Fibroblast of gingiva (primary cell): ENCODE results near the gene EPHB1.
"Not testable (repeated sequence)": the region's sequence is repeated elsewhere in the genome, so short reads cannot be mapped to it uniquely, and the experiment has no call there.

ENCODE experiments used
- DNase-seq: peaks from one replicate; pipeline ENCODE4 v3.0.0-alpha.2; 2011; ENCODE audit warnings: low read depth

EPHB1 gene

DNA sequence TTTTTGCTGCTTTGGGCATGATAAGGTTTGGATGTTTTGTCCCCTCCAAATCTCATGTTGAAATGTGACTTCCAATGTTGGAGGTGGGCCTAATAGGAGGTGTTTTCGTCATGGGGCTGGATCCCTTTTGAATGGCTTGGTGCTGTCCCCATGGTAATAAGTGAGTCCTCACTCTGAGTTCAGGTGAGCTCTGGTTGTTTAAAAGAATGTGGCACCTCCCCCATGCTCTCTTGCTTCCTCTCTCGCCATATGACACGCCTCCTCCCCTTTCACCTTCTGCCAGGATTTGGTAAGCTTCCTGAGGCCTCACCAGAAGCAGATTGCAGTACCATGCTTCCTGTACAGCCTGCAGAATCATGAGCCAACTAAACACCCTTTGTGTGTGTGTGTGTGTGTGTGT lies 255.5 kb downstream of the EPHB1 start:
- no peak for DNase-seq

DNA sequence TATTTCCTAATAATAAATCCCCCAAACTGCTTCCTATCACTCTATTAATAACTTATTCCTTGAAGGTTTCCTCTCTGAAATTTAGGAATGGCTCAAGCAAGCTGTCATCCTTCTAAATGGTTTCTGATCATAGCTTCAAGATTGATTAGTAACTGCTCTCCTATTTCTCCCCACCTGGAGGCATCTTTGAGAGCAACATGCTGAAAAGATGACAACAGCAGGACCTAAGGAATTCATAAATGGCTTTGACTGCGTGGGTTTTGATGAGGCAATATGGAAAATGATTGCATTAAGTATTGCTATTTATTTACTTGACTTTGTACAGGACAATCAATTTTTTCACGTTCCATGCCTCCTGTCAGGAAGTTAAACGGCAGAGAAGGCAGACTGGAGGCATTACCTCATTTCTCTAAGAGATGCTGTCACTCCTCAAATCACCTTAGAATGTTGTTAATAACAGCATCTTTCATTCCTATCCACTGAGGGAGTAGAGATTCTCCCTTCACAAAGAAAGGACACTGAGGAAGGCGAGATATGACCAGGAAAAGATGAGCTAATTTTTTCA lies 256.4 kb downstream of the EPHB1 start:
- DNase-seq, result no peak

DNA sequence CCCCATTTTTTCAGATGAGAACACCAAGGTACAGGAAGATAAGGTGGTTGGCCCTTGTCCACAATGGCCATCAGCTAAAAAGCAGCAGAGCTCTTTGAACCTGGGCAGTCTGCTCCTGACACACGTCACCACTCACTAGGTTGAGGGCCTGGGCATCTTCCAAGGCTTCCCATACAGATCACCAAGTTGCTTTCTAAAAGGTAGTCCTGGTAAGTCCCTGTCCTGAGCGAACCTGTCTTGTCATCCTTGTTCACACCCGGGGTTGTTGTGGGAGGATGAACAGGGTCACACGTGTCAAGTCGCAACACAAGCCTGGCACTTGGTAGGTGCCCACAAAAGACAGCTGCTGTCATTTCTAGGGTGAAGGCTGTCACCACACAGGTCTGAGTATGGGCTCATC lies 260.4 kb downstream of the EPHB1 start:
- DNase-seq, result no peak

DNA sequence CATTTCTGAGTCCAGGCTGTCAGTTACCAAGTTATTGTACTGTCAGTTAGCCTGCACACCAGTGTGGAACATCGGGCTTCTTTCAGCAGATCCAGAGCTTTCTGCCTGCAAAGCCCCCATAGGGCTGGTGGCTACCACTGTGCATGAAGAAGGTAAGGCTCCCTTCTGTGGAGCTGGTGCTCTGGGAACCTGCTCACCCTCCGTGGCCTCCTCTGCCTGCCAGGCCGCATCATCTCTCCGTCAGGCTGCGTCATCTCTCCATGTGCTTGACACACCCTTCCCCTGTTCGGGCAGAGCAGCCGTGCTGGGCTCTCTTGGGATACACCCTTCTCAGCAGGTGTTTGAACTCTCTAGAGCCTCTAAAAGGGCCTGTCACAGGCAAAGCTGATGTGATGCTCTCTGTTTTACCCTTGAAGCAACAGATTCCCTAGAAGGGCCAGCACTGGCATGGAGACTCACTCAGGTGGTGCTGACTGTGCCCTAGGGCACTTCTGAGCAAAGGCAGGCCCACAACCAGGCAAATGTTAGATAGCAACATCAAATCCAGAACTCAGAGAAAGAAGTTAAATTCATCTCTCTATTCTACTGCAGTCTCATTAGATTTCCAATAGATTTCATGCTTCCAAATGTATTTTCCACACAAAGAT lies 261.1 kb downstream of the EPHB1 start:
- no peak for DNase-seq

DNA sequence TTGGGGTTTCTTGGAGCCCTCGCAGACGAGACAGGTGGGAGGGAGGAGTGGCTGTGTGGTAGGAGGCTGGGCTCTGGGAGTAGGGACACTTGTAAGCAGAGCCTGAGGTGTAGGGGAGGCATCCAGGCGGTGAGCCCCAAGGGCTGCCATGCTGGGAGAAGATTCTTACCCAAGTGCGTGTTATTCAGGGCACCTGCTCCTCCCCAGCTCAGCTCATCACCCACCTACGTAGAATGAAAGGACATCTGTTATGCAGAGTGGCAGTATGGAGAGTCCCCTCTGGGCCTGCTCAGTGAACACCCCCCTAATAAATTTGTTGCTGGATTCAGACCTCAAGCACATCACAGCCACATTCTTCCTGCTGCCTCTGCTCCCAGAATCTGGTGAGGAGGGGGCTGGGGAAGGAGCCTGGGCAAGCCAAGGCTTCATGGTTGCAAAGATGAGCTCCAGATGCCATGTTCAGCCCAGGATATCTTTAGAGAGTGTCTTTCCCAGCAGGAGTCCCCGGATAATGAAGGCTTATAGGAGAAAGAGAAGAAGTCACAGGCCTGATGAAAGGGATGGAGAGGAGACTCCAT lies 261.8 kb downstream of the EPHB1 start:
- DNase-seq, result no peak

DNA sequence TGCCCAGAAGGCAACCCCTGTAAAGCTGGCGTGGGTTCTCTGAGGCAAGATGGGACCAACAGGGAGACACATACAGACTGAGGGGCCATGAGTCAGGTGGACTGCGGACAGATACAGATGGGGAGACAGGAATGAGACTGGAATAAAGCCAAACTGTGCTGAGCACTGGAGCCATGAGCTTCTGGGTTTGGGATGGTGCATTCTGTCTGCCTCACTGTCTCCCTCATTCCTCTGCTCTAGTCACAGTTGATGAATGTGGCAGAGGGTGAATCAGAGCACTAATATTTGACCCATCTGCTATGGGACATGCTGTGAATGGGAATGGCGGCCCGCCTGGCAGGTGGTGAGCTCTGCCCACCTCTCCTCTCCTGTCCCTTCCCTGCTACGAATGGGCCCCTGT lies 262.9 kb downstream of the EPHB1 start:
- no peak for DNase-seq

DNA sequence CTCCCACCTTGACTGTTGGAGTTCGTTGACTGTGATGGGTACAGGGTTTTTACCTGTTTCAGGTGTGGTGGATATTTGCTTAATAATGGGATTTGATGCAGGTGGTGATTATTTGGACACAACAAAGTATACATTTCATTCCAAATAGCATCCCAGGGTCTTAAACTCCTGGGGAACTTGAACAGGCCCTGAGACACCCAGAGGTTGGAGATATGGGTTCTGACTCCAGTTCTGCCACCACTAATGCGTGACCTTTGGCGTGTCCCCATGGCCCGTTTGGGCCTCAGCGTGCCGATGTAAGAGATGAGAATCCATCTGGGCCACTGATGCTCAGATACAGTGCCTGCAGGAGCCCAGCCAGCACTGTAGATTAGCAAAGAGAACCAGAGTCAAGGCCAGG lies 264.5 kb downstream of the EPHB1 start:
- no peak for DNase-seq

DNA sequence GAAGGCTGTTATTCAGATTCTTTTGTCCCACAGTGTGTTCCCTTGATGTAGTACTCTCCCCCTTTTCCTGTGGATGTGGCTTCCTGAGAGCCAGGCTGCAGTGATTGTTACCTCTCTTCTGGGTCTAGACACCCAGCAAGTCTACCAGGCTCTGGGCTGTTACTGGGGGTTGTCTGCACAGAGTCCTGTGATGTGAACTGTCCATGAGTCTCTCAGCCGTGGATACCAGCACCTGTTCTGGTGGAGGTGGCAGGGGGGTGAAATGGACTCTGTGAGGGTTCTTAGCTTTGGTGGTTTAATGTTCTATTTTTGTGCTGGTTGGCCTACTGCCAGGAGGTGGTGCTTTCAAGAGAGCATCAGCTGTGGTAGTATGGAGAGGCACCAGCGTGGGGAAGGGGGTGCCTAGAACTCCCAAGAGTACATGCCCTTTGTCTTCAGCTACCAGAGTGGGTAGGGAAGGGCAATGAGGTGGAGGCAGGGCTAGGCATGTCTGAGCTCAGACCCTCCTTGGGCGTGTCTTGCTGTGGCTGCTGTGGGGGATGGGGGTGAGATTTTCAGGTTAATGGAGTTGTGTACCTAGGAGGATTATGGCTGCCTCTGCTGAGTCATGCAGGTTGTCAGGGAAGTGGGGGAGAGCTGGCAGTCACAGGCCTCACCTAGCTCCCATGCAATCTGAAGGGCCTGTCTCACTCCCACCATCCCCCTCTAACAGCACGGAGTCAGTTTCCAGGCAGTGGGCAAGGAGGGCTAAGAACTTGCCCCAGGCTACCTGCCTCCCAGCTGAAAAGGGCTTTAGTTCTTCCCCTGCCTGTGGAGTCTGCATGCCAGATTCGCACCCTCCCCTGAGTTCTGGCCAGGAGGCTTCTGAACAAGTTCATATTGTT lies 272.0 kb downstream of the EPHB1 start:
- not testable (repeated sequence) for DNase-seq

DNA sequence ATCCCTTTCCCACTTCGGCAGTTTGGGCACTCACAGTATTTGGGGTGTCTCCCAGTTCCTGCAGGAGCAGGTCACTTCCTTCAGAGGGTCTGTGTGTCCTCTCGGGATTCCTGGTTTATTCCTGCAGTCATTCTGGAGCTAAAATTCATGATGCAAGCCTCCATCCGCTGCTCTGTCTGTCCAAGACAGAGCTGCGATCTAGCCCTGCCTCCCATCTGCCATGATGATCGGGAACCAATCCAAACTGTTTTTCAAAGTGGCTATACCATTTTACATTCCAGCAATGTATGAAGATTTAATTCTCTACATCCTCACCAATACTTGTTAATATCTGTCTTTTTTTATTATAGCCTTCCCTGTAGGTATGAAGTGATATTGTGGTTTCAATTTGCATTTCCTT lies 273.0 kb downstream of the EPHB1 start:
- no peak for DNase-seq

DNA sequence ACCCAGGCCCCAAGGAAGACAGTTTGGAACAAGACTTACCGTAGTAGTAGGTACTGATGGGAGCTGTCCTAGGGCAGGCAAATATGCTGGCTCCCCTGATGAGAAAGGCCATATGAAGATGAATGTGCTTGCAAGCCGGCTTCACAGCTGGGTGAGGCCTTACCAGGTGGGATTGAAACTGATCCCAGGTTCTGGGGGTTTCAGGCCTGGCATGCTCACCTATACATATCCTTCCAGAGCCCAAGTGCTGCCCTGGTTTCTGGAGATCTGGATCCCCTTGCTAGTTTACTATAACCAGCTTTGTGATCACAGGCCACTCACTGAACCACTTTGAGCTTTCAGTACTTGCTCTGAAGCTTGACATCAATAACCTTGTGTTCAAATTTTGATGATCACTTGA lies 274.3 kb downstream of the EPHB1 start:
- DNase-seq, result no peak

DNA sequence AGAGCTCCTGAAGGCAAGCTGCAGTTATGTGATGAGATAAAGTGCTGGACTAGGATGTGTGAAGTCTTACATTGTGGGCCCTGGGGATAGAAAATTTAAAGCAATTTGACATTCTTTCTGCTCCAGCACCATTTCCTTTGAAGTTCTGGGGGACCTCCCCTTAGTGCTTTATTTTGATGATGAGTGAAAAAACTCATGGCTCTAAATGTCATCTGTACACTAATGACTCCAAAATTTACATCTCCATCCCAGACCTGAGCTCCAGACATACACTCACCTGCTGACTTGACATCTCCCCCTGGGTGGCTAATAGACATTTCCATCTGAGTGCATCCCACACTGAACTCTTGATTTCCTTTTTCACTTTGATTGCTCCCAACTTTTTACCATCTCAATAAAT lies 276.4 kb downstream of the EPHB1 start:
- no peak for DNase-seq

DNA sequence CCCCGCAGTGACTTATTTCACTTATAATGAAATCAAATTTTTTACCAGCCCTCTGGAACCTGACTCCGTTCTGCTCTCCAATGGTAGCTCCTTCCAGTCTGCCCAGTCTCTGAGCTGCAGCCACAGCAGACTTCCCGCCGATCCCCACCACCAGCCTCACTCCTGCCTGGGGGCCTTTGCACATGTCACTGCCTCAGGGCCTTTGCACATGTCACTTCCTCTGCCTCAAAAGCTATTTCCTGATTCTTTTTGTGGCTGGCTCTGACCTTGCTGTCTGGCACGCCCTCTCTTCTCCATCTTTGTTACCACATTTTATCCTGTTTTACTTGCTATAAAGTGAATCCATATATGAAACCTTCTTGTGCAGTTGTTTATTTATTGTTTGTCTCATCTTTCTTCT lies 277.4 kb downstream of the EPHB1 start:
- DNase-seq, result no peak

DNA sequence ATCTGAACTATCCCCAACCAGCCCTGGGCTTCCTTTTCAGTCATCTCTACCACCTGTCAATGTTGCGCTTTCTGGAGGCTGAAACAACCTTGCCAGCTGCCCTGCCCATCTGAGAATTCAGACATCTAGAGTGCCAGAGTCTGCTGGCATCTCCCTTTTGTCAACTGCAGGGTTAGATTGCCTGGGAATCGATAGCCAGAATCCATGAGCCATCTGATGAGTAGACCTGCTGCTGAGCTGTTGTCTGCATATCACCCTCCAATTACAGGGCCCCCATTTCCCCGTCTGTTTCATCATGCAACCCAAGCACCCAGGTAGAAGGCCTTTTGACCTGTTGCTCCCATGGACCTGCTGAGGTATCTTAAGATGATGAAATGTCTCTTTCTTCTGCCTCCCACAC lies 280.1 kb downstream of the EPHB1 start:
- no peak for DNase-seq

DNA sequence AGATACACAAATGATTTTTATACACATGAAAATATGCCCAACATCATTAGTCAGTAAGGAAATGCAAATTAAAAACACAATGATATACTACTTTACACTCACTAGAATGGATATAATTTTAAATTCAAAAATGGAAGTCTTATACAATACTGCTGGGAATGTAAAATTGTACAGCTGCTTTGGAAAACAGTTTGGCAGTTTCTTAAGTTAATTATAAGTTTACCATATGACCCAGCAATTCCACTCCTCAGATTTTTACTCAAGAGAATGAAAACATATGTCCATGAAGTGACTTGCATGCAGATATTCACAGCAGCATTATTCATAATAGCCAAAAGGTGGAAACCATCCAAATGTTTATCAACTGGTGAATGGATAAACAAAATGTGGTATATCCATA lies 281.3 kb downstream of the EPHB1 start:
- no peak for DNase-seq

DNA sequence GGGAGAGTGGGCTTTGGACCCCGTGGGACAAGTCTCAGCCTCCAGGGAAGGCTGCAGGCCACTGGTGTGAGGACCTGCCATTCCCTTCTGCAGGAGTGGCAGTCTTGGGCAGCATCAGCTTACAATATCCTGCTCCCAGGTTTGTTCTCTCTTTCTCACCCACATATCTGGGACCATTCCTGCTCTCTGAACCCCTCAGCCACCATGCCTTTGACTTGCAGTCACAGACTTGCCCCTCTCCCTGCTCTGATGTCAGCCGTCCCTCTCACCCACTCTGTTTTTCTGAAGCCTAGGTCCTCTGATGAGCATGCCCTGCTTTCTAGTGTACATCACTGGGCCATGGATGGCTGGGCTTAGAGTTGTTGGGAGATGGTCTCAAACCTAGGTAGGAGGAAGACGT lies 282.1 kb downstream of the EPHB1 start:
- no peak for DNase-seq

DNA sequence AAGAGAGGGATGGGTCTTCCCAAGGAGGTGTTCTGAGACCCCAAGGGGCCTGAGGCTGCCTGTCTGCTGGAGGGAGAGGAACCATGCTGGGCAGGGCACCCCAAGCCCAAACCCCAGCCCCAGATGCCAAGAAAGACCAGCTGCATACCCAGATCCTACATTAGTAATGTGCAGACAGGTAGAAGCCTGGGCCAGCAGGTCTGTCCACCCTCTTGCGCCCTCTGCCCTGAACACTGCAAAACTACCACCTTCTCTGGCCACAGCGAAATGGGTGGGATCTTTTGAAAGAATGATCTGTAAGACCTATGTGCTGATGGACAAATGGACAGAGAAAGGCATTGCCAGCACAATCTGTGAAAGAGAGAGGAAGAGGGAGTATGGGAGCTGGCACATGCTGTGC lies 283.2 kb downstream of the EPHB1 start:
- no peak for DNase-seq

DNA sequence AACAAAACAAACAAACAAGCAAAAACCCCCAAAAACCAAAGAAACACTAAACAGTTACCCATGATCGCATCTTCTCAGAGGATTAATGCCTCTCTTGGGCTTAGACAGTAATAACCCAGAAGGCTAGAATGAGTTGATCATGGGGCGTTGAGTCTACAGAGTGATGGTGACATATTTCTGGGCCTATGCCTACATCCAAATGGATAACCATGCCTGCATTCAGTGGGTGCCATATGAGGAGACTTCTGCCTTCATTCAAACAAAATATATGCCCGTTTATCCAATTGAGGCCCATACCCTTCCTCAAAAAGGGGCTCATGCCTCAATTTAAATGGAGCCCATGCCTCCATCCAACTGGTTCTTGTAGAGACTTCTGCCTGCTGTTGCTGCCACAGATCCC lies 284.0 kb downstream of the EPHB1 start:
- no peak for DNase-seq

DNA sequence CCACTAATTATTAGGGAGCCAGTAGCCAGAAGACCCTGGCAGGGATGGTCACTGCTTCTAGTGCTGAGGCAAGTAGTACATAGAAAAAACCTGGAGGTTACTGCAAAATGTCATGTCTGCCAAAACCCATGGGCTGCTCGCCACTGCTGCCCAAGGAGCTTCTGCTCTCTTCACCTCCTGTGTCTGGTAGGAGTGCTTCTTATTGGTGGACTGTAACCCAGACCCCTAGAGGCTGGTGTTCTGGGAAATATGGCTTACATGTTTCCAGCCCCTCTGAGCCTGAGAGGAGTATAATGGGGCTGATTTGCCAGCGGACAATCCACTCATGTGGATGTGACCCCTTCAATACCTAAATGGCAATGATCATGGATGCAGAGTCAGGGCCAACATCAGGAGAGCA lies 286.4 kb downstream of the EPHB1 start:
- DNase-seq, result no peak

DNA sequence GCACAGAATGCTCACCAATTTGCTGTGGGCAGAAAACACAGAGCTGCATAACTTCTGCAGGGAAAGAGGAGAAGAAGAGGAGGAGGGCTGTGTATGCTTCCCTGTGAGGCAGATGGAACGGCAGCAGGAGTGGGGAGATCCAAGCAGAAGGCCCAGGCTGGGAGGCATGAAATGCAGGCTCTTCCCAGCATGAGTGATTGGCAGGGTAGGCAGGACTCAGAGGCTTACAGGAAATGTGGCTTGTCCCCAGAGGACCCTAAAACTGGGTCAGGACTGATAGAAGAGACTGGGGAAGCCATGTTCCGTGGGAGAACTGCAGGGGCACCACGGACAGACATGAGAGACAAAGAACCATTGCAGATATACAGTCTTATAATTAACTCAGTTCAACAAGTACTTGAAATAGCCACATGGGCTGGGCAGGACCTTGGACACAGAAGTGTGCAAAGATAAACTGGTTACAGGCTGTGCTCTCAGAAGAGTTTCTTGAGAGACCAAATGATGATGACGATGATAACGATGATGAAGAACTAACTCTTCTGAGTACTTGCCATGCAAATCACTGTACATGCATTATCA lies 286.9 kb downstream of the EPHB1 start:
- DNase-seq, result no peak

DNA sequence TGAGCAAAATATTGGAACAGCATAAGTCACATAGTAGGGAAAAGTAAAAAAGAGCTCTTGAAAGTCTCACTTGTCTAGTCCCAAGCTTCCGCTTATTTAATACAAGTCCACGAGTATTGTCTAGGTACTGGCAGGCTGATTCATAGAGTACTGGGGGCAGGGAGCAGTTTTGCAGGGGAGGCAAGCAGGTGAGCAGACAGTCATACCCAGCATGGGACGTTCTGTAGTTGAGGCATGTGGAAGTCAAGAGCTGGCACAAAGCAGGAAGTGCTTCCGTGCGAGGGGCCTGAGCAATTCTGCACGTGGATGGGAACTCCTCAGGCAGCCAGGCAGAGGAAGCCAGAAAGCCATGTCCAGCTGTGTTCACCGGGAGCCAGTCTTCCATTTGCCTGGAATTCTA lies 287.6 kb downstream of the EPHB1 start:
- no peak for DNase-seq

DNA sequence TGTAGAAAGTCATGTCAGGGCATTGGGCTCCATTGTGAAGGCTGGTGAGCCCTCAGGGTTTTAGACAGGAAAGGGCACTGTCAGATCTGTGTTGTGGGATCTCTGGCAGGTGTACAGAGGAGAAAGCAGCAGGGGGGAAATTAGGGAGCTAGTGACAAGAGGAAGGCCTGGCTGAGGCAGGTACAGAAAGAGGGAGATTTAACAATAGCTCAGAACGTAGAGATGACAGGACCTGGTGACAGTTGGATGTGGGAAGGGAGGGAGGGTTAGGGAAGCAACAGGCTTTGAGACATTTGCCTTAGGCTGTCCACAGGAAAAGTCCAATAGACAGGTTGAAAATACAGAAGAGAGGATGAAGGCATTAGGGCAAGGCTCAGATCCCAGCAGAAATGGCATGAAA lies 288.1 kb downstream of the EPHB1 start:
- no peak for DNase-seq

DNA sequence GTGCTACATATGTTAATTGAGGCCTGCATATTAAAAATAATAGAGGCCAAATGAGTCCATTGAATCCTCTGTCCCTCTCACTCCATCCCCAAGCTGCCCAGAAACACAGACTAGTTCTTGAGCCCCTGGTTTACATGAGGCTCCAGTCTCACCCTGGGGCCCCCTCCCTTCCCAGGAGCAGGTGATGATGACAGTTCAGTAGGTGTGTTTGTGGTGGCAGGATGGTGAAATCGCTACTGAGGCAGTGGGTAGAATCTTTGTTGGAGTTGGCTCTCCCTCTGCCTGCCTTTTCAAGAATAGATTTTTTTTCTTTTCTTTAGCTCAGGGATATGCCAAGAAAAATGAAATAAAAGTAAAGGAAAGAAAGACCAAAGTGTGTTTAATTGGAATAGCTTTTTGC lies 288.7 kb downstream of the EPHB1 start:
- DNase-seq, result no peak

DNA sequence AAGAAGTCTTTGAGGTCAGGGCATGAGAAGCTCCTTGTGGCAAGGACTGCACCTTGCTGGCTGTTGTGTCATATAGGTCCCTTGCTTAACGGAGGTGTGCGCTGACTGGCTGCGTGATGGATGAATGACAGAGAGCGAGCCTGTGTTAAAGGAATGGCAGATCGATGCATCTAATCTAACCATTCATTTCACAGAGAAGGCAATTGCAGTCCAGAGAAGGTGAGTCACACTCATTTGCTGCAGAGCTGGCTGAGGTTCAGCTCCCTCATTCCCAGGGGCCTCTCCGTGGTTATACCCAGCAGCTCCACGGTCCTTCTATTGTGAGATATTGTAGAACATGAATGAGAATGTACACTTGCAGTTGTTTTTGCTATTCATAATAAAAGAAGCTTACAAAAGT lies 289.3 kb downstream of the EPHB1 start:
- no peak for DNase-seq
